HG03520 (cell line): ENCODE measurements around the gene ZNF766.
A peak's percentile ranks its signal among the peaks of the same experiment; 100 is the strongest.
"Not testable (repeated sequence)": the region's sequence is repeated elsewhere in the genome, so short reads cannot be mapped to it uniquely, and the experiment has no call there.

Experiments used
- ATAC-seq: cut with Tn5 transposase; IDR thresholded peaks from one replicate; pipeline ENCODE4 v1.9.1; 2021; ENCODE audit warnings: mild to moderate bottlenecking, moderate library complexity; ENCODE audit not compliant: unreplicated experiment

Gene ZNF766

GRCh38 chr19:52269338-52270261 is at the start of gene ZNF766:
Gene ZNF766, plus strand, starts transcription at chr19:52269587. Its CDS starts 27 bp downstream, at chr19:52269614.
- ATAC-seq: peak; percentile 93

- ATAC-seq: no peak
Measured at GRCh38 chr19:52219611-52220010, 49.8 kb upstream of the ZNF766 start.

GRCh38 chr19:52221031-52221430 is 48.4 kb upstream of the ZNF766 start:
- ATAC-seq: no peak

GRCh38 chr19:52221831-52222375 is 47.5 kb upstream of the ZNF766 start:
- no peak for ATAC-seq

GRCh38 chr19:52224211-52224610 is 45.2 kb upstream of the ZNF766 start:
- ATAC-seq: no peak

- ATAC-seq: no peak
Measured at GRCh38 chr19:52226652-52227051, 42.7 kb upstream of the ZNF766 start.

GRCh38 chr19:52227196-52227940 is 42.0 kb upstream of the ZNF766 start:
- no peak for ATAC-seq

- no peak for ATAC-seq
Measured at GRCh38 chr19:52227980-52228379, 41.4 kb upstream of the ZNF766 start.

- ATAC-seq: no peak
Measured at GRCh38 chr19:52229524-52229923, 39.9 kb upstream of the ZNF766 start.

GRCh38 chr19:52230685-52231084 is 38.7 kb upstream of the ZNF766 start:
- no peak for ATAC-seq

- no peak for ATAC-seq
Measured at GRCh38 chr19:52231154-52231910, 38.1 kb upstream of the ZNF766 start.

- ATAC-seq: no peak
Measured at GRCh38 chr19:52234406-52234805, 35.0 kb upstream of the ZNF766 start.

- no peak for ATAC-seq
Measured at GRCh38 chr19:52237197-52237596, 32.2 kb upstream of the ZNF766 start.

GRCh38 chr19:52237771-52238400 is 31.5 kb upstream of the ZNF766 start:
- no peak for ATAC-seq

GRCh38 chr19:52244021-52244420 is 25.4 kb upstream of the ZNF766 start:
- no peak for ATAC-seq

- ATAC-seq: no peak
Measured at GRCh38 chr19:52248241-52248640, 21.1 kb upstream of the ZNF766 start.

GRCh38 chr19:52258426-52258825 is 11.0 kb upstream of the ZNF766 start:
- no peak for ATAC-seq

- not testable (repeated sequence) for ATAC-seq
Measured at GRCh38 chr19:52265556-52265955, 3.8 kb upstream of the ZNF766 start.

GRCh38 chr19:52270266-52270885 is 989 bp downstream of the ZNF766 start:
- no peak for ATAC-seq

- no peak for ATAC-seq
Measured at GRCh38 chr19:52273301-52273700, 3.9 kb downstream of the ZNF766 start.
